Panc1 (cell line): ENCODE measurements around the gene CSMD2.

ENCODE experiments used
- CTCF ChIP-seq: fragments of 450-650 bp; IDR thresholded peaks from 2 replicates; pipeline ENCODE4 v1.5.1; 2017; ENCODE audit warnings: mild to moderate bottlenecking
- REST ChIP-seq, 2 experiments: IDR thresholded peaks; 2 replicates each; pipeline ENCODE4 v1.6.1; 2011 to 2012; ENCODE audit warnings: low read depth in 2 of 2, control low read depth in 1 of 2, low read length in 1 of 2, mild to moderate bottlenecking in 1 of 2, moderate library complexity in 1 of 2; ENCODE audit not compliant: insufficient read depth in 1 of 2

DNA sequence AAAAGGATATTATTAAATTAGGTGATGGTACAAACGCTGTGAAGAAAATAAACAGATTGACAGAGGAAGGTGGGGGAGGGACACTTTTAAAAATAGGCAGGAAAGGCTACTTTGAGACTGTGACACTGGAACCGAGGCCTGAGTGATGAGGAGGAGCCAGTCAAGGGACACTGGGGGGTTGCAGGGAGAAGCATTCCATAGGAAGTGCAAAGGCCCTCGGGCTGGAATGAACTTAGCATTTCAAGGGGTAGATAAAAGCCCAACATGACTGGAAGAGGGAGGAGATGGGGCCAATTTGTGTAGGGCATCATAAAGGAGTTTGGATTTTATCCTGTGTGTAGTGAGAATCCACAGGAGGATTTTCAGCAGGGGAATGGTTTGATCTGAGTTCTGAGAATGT lies 27.6 kb upstream of the CSMD2 start:
- TF ChIP-seq CTCF, result no peak
- TF ChIP-seq REST (IDR thresholded peaks at IDR 0.05; ENCODE audit: insufficient read depth in 1 of 2, low read depth in 2 of 2, low read length in 1 of 2), result no peak
